Measurements from ENCODE around the gene CD80.

The CD80 gene, protein sequence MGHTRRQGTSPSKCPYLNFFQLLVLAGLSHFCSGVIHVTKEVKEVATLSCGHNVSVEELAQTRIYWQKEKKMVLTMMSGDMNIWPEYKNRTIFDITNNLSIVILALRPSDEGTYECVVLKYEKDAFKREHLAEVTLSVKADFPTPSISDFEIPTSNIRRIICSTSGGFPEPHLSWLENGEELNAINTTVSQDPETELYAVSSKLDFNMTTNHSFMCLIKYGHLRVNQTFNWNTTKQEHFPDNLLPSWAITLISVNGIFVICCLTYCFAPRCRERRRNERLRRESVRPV

DNA sequence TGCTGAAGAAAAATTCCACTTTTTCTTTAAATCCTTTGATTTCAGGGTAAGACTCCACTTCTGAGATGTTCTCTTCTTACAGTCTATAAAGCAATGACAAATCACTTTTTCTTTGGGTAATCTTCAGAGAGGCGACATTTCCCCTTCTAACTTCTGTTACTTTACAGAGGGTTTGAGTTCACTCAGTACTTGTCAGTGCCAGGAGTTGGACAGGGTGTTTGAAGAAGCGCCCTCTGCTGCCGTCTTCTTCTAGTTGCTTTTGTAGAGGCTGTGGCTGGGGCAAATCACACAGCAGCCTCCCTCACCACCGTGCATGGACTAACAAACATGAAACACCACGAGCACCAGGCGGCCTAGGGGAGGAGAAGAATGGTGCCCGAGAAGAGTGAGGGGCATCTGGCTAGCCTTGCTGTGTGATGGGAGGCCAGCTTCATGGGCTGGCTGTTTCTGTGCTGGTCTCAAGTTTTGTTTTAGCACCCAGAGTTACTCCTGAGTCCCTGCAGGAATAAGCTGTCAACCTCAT is at the start of gene CD80:
Gene CD80 (minus strand): TSS at position 174 of the 523 bp plus-strand sequence. CDS start 1,886 bp downstream, outside the sequence.
- ChIA-PET CTCF (interaction anchor here (0.8 to 3.5 kb wide), 24 partner anchors 9 to 675 kb away, joined by 3 to 20 read pairs (median 5); partner anchors contain the start of genes ADPRH and B4GALT4), POLR2A (interaction anchor here (0.6 to 1.1 kb wide), 4 partner anchors 11 to 776 kb away, joined by 3 to 7 read pairs (median 3); no protein-coding TSS in a partner anchor)
- TF ChIP-seq, protein P1, sequence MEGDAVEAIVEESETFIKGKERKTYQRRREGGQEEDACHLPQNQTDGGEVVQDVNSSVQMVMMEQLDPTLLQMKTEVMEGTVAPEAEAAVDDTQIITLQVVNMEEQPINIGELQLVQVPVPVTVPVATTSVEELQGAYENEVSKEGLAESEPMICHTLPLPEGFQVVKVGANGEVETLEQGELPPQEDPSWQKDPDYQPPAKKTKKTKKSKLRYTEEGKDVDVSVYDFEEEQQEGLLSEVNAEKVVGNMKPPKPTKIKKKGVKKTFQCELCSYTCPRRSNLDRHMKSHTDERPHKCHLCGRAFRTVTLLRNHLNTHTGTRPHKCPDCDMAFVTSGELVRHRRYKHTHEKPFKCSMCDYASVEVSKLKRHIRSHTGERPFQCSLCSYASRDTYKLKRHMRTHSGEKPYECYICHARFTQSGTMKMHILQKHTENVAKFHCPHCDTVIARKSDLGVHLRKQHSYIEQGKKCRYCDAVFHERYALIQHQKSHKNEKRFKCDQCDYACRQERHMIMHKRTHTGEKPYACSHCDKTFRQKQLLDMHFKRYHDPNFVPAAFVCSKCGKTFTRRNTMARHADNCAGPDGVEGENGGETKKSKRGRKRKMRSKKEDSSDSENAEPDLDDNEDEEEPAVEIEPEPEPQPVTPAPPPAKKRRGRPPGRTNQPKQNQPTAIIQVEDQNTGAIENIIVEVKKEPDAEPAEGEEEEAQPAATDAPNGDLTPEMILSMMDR (IDR thresholded peaks at IDR 0.05; ENCODE audit: control extremely low read depth, extremely low read depth, low read depth, missing control alignments), result peak; percentile 67
- DNase-seq (ENCODE audit: extremely low spot score), result peak; percentile 65

DNA sequence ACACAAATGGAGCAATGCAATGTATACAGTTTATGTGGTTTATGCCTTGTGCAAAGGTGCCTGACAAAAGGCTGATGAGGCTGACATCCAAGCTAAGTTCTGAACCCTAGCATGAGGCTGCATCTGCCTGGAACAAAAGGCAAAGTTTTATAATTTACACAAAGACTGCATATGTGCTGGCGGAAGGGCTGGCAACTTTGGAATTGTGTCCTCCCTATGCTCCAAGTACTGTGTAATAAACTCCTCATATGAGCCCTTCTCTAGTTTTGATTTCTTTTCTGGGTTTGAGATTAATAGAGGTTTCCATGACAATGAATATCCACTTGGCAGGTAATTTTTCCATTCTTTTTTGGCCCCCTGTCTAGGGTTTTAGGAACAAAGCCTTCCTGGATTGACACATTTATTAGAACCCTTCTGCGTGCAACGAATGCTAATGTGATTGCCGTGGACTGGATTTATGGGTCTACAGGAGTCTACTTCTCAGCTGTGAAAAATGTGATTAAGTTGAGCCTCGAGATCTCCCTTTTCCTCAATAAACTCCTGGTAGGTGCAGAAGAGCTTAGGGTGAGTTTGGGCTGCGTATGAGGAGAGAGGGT is 49.1 kb upstream of the CD80 start:
- DNase-seq (ENCODE audit: extremely low spot score), result no peak
- ChIA-PET POLR2A (no interaction called here), CTCF (interaction anchor here (1.0 to 2.3 kb wide), 8 partner anchors 8 to 67 kb away, joined by 3 to 19 read pairs (median 4); partner anchors contain the start of gene CD80)
- TF ChIP-seq, protein P1 (IDR thresholded peaks at IDR 0.05; ENCODE audit: control extremely low read depth, extremely low read depth, low read depth, missing control alignments), result no peak

DNA sequence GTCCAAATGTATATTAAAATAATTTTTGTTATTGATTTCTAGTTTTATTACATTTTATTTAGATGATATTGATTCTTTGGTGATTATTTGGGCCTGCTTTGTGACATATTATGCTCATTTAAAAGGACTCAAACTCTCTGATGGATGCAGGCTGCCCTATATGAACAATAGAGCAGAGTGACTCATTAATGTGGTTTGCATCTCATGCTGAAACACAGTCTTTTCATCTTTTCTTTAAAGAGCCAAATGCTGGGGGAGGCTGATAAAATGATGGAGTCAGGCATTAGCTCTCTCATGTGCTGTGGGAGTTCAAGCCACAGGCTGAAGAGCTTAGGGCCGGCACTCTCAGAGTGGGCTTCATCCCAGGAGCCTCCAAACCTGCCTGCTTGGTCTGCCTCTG is 45.5 kb upstream of the CD80 start:
- ChIA-PET POLR2A (no interaction called here), CTCF (interaction anchor here (0.9 to 5.1 kb wide), 3 partner anchors 15 to 76 kb away, joined by 3 to 26 read pairs (median 5); no protein-coding TSS in a partner anchor)
- TF ChIP-seq, protein P1 (IDR thresholded peaks at IDR 0.05; ENCODE audit: control extremely low read depth, extremely low read depth, low read depth, missing control alignments), result no peak
- no peak for DNase-seq (ENCODE audit: extremely low spot score)

DNA sequence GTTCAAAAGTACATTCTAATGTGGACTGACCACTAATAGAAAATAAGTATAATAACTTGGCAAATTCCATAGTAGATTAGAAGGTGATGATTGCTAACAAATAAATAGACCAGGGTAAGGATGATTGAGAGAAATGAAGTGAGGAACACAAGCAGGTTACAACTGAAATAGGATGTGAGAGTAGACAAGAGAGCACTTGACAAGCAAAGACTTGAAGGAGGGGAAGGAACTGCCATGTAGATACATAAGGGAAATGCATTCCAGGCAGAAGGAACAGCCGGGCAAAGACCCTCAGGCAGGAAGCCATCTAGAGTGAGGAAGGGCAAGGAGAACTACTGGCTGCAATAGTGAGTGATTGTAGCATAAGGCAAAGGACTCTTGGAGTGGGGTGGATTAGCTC is 43.3 kb upstream of the CD80 start:
- POLR2A ChIA-PET, result no interaction called here
- CTCF ChIA-PET, result interaction anchor here (1.1 to 6.3 kb wide), 7 partner anchors 12 to 79 kb away, joined by 3 to 63 read pairs (median 41); partner anchors contain the start of gene ADPRH
- TF ChIP-seq, protein P1 (IDR thresholded peaks at IDR 0.05; ENCODE audit: control extremely low read depth, extremely low read depth, low read depth, missing control alignments), result no peak
- DNase-seq (ENCODE audit: extremely low spot score), result no peak

DNA sequence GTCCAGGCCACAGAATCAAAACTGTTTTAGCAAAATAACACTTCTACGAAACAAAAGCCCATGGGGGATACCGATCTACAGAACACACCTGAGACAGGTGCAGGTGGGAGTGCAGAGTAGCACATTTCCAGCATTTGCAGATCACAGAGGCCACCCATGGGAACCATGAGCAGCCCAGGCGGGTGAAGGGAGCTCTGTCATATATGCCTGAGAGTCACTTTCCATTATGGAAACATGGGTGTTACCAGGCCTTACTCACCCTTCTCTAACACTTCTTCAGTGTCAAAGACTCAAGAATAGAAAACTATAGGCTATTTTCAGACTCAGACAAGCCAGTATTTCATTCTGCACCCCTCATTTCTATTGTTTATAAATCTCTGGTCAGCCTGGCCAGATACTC is 41.7 kb upstream of the CD80 start:
- POLR2A ChIA-PET, result interaction anchor here (1.3 to 1.6 kb wide), 4 partner anchors 19 to 75 kb away, joined by 3 to 7 read pairs (median 4); no protein-coding TSS in a partner anchor
- no peak for DNase-seq (ENCODE audit: extremely low spot score)
- TF ChIP-seq, protein P1 (IDR thresholded peaks at IDR 0.05; ENCODE audit: control extremely low read depth, extremely low read depth, low read depth, missing control alignments), result no peak
- CTCF ChIA-PET, result interaction anchor here (0.7 to 6.3 kb wide), 25 partner anchors 8 to 203 kb away, joined by 3 to 63 read pairs (median 15); partner anchors contain the start of genes ADPRH and CD80

DNA sequence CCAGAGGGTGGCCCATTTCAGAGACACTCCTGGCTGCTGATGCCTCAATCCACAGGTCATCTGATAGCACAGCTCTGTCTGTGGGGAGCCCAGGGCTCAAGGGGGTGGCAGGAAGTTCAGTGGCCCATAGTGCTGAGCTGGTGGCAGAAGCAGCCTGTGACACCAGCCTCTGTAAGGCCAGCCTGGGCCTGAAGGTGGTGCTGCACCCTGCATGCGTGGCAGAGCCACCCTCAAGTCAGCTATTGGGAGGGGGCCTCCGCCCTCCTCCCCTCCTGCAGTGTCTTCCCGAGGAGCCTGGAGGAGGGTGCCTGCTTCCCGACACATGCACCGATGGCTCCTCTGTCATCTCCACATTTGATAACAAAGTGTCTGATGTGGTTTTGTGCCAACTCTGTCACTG is 41.3 kb upstream of the CD80 start:
- TF ChIP-seq, protein P1 (IDR thresholded peaks at IDR 0.05; ENCODE audit: control extremely low read depth, extremely low read depth, low read depth, missing control alignments), result peak; percentile 90
- peak; percentile 71 for DNase-seq (ENCODE audit: extremely low spot score)
- ChIA-PET CTCF (interaction anchor here (0.7 to 6.3 kb wide), 32 partner anchors 9 to 360 kb away, joined by 3 to 63 read pairs (median 7); partner anchors contain the start of genes ADPRH, B4GALT4 and CD80), POLR2A (interaction anchor here (0.6 to 1.6 kb wide), 7 partner anchors 19 to 360 kb away, joined by 3 to 7 read pairs (median 4); partner anchors contain the start of gene B4GALT4)

Measured in GM10248 (cell line).